Caco-2 (cell line): ENCODE results near the gene OASL. TPM values are rescaled to one million over a fixed set of nuclear protein-coding genes. Genes with fewer than 3 reads are reported as not detected.

Experiments
- BruUV-seq: library from RNA; stranded (reverse); fragments of 400-500 nt; replicated peaks from 2 replicates; lab custom pipeline; 2021; lab: Mats Ljungman, UMichigan
- CTCF ChIA-PET: fragments of 300-600 bp; sonication (Branson Sonifier 250); formaldehyde crosslinking; loops from one replicate; lab custom pipeline; 2022; ENCODE audit warnings: antibody characterized with exemption; lab: Charles Lee
- POLR2A ChIA-PET: fragments of 300-600 bp; sonication (Branson Sonifier 250); formaldehyde crosslinking; loops from one replicate; lab custom pipeline; 2022; ENCODE audit warnings: antibody characterized with exemption; lab: Charles Lee
- DNase-seq, 2 experiments: peaks; one replicate each; pipeline versions ENCODE4 v3.0.0 to v3.0.0-alpha.2; 2020 to 2022
- H3K27me3 ChIP-seq: replicated peaks from 2 replicates; pipeline ENCODE4 v1.6.0; 2011; ENCODE audit warnings: low read length; ENCODE audit not compliant: control insufficient read depth, insufficient read depth
- H3K36me3 ChIP-seq: 2 replicates; pipeline ENCODE4 v1.5.1; 2011; ENCODE audit warnings: low read length; ENCODE audit not compliant: control insufficient read depth, insufficient read depth
- H3K4me1 ChIP-seq: fragments of 250-450 bp; sonication (Bioruptor Pico); 2 replicates; pipeline ENCODE4 v1.5.1; 2020; ENCODE audit warnings: mild to moderate bottlenecking
- H3K4me3 ChIP-seq: 2 replicates; pipeline ENCODE4 v1.5.1; 2011; ENCODE audit warnings: low read depth, mild to moderate bottlenecking, control low read depth, low read length
- H3K9me3 ChIP-seq: fragments of 250-450 bp; sonication (Bioruptor Pico); 2 replicates; pipeline ENCODE4 v1.5.1; 2020; ENCODE audit warnings: mild to moderate bottlenecking, moderate library complexity
- H3K27ac Mint-ChIP-seq: one replicate; pipeline ENCODE4 v1.8.0; 2022; ENCODE audit warnings: mixed read lengths; ENCODE audit not compliant: unreplicated experiment
- H3K27me3 Mint-ChIP-seq: one replicate; pipeline ENCODE4 v1.8.0; 2022; ENCODE audit warnings: mixed read lengths; ENCODE audit not compliant: insufficient read depth, unreplicated experiment
- H3K36me3 Mint-ChIP-seq: one replicate; pipeline ENCODE4 v1.8.0; 2022; ENCODE audit warnings: mild to moderate bottlenecking, mixed read lengths; ENCODE audit not compliant: insufficient read depth, unreplicated experiment
- H3K4me1 Mint-ChIP-seq: one replicate; pipeline ENCODE4 v1.8.0; 2022; ENCODE audit warnings: low read depth, mixed read lengths; ENCODE audit not compliant: unreplicated experiment
- H3K4me3 Mint-ChIP-seq: one replicate; pipeline ENCODE4 v1.8.0; 2022; ENCODE audit warnings: mild to moderate bottlenecking, moderate library complexity, mixed read lengths; ENCODE audit not compliant: unreplicated experiment
- H3K9me3 Mint-ChIP-seq: one replicate; pipeline ENCODE4 v1.8.0; 2022; ENCODE audit warnings: mixed read lengths; ENCODE audit not compliant: unreplicated experiment
- intact Hi-C: fragments of 100-400 bp; cut with micrococcal nuclease; formaldehyde crosslinking; loops from one replicate; pipeline ENCODE4 v1.10.0; 2022; ENCODE audit not compliant: unreplicated experiment
- total RNA-seq: library from RNA; stranded (reverse); gene quantifications from 2 replicates; pipeline ENCODE4 v1.2.3, GENCODE V29; 2022
- TF ChIP-seq, protein P1 (sequence below), 2 experiments: fragments of 200-600 bp in 1 of 2; IDR thresholded peaks; 1 replicate in 1 of 2; 2 replicates in 1 of 2; pipeline versions ENCODE4 v1.5.1 to v1.8.0; 2011 to 2022; ENCODE audit warnings: antibody characterized with exemption in 1 of 2, control low read depth in 1 of 2, inconsistent platforms in 1 of 2, low read depth in 1 of 2, low read length in 1 of 2, mild to moderate bottlenecking in 1 of 2, moderate library complexity in 1 of 2; ENCODE audit not compliant: insufficient read depth in 1 of 2, severe bottlenecking in 1 of 2, unreplicated experiment in 1 of 2

Gene OASL
- total RNA-seq, 1 experiment from 2014 or later, result 0.11 TPM

DNA sequence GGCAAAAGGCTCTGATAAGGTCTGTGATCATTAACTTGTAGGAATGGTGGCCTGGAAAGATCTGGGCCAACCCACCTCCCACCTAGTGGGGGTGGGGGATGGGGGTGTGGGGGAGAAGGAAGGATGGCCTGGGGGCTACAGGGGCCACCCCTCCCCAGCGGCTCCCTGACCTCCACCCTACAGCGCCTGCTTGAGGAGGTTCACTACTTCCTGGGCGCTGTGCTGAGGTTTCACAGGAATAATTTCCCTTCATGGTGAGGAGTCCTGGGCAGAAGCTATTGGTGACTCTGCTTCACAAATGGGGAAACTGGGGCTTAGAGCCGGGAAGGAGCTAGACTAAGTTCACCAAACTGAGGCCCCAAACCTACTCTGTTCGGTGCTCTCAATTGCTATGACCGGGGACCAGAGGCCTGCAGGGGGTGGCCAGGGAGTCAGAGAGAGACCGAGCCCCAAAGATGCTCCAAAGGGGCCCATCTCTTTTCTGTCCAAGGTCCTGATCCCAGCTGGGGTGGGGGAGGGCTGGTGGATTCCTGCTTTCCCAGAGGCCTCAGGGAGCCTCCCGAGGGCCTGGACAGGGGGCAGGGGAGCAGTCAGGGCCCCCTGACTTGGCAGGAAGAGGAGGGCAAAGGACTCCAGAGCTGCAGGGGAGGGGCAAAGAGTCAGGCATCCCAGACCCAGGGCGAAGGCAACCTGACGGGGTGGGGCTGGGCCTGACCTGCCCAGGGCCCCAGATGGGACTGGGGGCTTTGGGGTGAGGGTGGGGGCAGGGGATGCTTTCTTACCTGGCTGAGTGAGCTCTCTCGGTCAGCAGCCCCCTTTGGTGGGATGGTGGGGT, 59.0 kb downstream of the OASL start:
- Mint-ChIP-seq H3K4me1 (peaks cover 42% of the 10 kb centered on the region), H3K27ac (peak overlapping the region; percentile 71), H3K27me3 (no peaks in the 10 kb centered on the region), H3K36me3 (peaks cover 75% of the 10 kb centered on the region), H3K9me3 (no peaks in the 10 kb centered on the region), H3K4me3 (peak overlapping the region; percentile 88)
- BruUV-seq, result no TSS peak
- intact Hi-C loops, result loop anchor here (2.0 kb wide), 2 partner anchors 23 to 35 kb away; no protein-coding TSS in a partner anchor
- ChIA-PET POLR2A (interaction anchor here (0.5 to 1.5 kb wide), 8 partner anchors 8 to 30 kb away, joined by 3 to 8 read pairs (median 4); no protein-coding TSS in a partner anchor), CTCF (interaction anchor here (0.5 to 1.8 kb wide), 10 partner anchors 8 to 399 kb away, joined by 3 to 21 read pairs (median 4); partner anchors contain the start of genes POP5 and SPPL3)
- Histone ChIP-seq H3K36me3 (peaks cover 11% of the 10 kb centered on the region), H3K27me3 (no peaks in the 10 kb centered on the region), H3K4me3 (peak overlapping the region; percentile 87), H3K9me3 (no peaks in the 10 kb centered on the region), H3K4me1 (peaks cover 57% of the 10 kb centered on the region)
- TF ChIP-seq, protein P1, sequence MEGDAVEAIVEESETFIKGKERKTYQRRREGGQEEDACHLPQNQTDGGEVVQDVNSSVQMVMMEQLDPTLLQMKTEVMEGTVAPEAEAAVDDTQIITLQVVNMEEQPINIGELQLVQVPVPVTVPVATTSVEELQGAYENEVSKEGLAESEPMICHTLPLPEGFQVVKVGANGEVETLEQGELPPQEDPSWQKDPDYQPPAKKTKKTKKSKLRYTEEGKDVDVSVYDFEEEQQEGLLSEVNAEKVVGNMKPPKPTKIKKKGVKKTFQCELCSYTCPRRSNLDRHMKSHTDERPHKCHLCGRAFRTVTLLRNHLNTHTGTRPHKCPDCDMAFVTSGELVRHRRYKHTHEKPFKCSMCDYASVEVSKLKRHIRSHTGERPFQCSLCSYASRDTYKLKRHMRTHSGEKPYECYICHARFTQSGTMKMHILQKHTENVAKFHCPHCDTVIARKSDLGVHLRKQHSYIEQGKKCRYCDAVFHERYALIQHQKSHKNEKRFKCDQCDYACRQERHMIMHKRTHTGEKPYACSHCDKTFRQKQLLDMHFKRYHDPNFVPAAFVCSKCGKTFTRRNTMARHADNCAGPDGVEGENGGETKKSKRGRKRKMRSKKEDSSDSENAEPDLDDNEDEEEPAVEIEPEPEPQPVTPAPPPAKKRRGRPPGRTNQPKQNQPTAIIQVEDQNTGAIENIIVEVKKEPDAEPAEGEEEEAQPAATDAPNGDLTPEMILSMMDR (IDR thresholded peaks at IDR 0.05; ENCODE audit: insufficient read depth in 1 of 2, low read depth in 1 of 2, low read length in 1 of 2, severe bottlenecking in 1 of 2, unreplicated experiment in 1 of 2), result no peak
- peak; percentile 93 to 96 for DNase-seq

DNA sequence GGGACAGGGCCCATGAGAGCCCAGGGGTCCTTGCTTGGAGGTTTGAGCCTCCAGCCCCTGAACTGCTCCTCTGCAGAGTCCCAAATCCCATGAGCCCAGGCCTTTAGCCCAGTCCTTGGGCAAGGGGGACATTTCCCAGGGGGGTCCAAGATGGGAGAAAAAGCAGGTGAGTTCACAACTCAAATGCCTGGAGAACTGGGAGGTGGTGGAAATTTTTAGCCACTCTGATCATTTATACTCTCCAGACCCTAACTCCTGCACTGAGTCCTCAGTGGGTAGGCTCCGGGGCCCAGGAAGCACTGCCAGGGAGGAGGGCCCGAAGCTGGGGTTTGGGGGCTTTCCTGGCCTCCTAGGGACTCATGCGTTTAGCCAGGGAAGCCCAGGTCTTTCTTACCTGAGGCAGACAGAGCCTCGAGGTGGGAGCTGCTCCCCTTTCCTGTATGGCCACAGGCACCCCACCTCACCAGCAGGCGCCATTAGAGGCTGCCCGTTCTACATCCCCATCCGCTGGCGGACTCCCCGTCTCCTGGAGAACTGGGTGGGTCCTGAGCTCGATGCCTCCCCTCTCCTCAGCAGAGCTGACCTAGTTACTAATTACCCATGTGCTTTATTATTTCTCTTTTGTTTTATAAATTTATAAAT, 59.7 kb downstream of the OASL start:
- ChIA-PET POLR2A (interaction anchor here (0.5 to 1.5 kb wide), 4 partner anchors 13 to 26 kb away, joined by 3 to 8 read pairs (median 4); no protein-coding TSS in a partner anchor), CTCF (interaction anchor here (0.5 to 2.1 kb wide), 5 partner anchors 7 to 122 kb away, joined by 3 to 21 read pairs (median 4); no protein-coding TSS in a partner anchor)
- H3K27ac Mint-ChIP-seq, result peak overlapping the region; percentile 71
- peaks cover 11% of the 10 kb centered on the region for H3K36me3 ChIP-seq
- H3K4me1 Mint-ChIP-seq, result peaks cover 38% of the 10 kb centered on the region
- no peaks in the 10 kb centered on the region for H3K27me3 ChIP-seq
- H3K27me3 Mint-ChIP-seq, result no peaks in the 10 kb centered on the region
- peak overlapping the region; percentile 88 for H3K4me3 Mint-ChIP-seq
- DNase-seq, result peak in 1 of 2 experiments; percentile 59
- BruUV-seq, result TSS peak; percentile 34
- TF ChIP-seq, protein P1 (IDR thresholded peaks at IDR 0.05; ENCODE audit: insufficient read depth in 1 of 2, low read depth in 1 of 2, low read length in 1 of 2, severe bottlenecking in 1 of 2, unreplicated experiment in 1 of 2), result no peak
- H3K4me3 ChIP-seq, result peak overlapping the region; percentile 87
- H3K9me3 ChIP-seq, result no peaks in the 10 kb centered on the region
- H3K9me3 Mint-ChIP-seq, result no peaks in the 10 kb centered on the region
- intact Hi-C loops, result loop anchor here (2.0 kb wide), 1 partner anchor 35 kb away; no protein-coding TSS in a partner anchor
- H3K36me3 Mint-ChIP-seq, result peaks cover 74% of the 10 kb centered on the region
- peaks cover 49% of the 10 kb centered on the region for H3K4me1 ChIP-seq
